Activated CD4-positive, alpha-beta T cell treated with anti-CD3 and anti-CD28 coated beads, Interleukin-2, Interleukin-4, amounts not matched to agents 100 ng/mL and 50 ng/mL, durations not matched to agents 16 hours and 8 hours (primary cell): ENCODE results near the gene COMMD3.

Experiments used
- DNase-seq: peaks from one replicate; pipeline ENCODE4 v3.0.0-alpha.2; 2020; ENCODE audit warnings: low spot score

Gene COMMD3

GRCh38 chr10:22366771-22367170, 50.6 kb downstream of the COMMD3 start:
- no peak for DNase-seq

DNA sequence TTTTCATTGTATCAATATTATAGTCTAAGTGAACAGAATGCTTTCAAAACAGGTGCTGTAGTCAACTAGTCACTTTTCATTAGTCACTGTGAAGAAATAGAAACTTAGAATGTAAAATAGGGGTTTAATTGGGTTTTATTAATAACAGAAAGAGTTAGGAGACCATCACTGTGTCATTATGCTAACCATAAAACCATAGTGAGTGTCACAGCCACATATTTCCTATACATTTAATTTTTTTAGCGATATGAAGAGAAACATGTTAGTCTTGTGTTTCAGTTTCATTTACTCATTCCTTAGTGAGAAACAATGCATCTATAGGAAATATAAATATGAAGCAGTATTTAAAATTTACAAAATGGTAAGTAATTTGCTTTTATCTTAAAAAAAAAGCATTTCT, 51.3 kb downstream of the COMMD3 start:
- peak; percentile 21 for DNase-seq

DNA sequence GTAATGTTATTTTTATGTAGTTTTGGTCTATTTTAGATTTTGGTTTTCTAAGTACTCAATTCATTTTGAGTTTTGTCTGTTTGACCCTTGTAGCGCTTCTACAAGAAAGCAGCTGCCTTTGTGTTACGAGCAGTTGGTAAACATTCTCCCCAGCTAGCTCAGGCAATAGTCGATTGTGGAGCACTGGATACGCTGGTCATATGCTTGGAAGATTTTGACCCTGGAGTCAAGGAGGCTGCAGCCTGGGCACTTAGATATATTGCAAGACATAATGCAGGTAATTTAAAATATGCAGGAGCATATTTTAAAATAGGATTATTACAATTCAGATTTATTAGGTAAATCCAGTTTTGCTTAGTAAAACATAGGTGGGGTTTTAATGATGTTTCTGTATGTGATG, 52.2 kb downstream of the COMMD3 start:
- no peak for DNase-seq

DNA sequence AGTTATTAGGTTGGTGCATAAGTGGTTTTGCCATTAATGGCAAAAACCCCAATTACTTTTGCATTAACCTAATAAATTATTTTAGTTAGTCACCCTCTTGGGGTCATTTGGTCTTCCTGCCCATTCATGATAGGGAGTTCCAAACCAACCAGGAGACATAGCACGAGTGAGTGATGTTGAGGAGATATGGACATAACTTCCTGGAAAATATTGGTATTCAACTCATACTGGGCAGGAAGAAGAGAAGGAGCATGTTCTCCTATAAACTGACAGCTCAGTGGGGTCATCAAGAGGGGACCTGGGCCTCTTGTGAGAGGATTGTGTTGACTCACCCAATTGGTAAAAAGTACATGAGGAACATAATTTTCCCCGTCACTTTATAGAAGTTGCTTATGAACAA, 52.8 kb downstream of the COMMD3 start:
- DNase-seq, result no peak

GRCh38 chr10:22369434-22370072, 53.4 kb downstream of the COMMD3 start:
- DNase-seq, result peak; percentile 36
